ENCODE data around the gene CCDC120. TPM values are rescaled to one million over a fixed set of nuclear protein-coding genes. Genes with fewer than 3 reads are reported as not detected.

The CCDC120 gene
- total RNA-seq, 2 donors from 2014 or later = 4.5 to 5.7 TPM

- DNase-seq (ENCODE audit: low spot score in 2 of 2) (peak; percentile 81 to 89), ATAC-seq (peak; percentile 97 to 99)
- Mint-ChIP-seq H3K27ac (peak within 1 kb of the TSS; percentile 87 to 89), H3K9me3 (no peaks in the 10 kb centered on the region), H3K36me3 (peaks cover 0 to 11% of the 10 kb centered on the region in 2 donors)
These were observed 15.1 kb downstream of the CCDC120 start, which contains the start of gene PRAF2 for GRCh38 chrX:49073601-49074575. Gene PRAF2, minus strand, starts transcription at chrX:49074002. Its CDS starts 15 bp downstream, at chrX:49073987.

GRCh38 chrX:49075347-49075746 lies 16.5 kb downstream of the CCDC120 start:
- no peak for ATAC-seq
- H3K9me3 Mint-ChIP-seq = no peaks in the 10 kb centered on the region

GRCh38 chrX:49077941-49078340 lies 19.1 kb downstream of the CCDC120 start:
- peaks cover 0 to 12% of the 10 kb centered on the region in 2 donors for H3K36me3 Mint-ChIP-seq
- no peak overlapping the region for H3K27ac Mint-ChIP-seq
- H3K9me3 Mint-ChIP-seq = no peaks in the 10 kb centered on the region
- ATAC-seq (no peak), DNase-seq (ENCODE audit: low spot score in 2 of 2) (no peak)

More at GRCh38 chrX:49075347-49075746, 16.5 kb downstream of the CCDC120 start:
- no peak for DNase-seq (ENCODE audit: low spot score in 2 of 2)
- Mint-ChIP-seq H3K36me3 (peaks cover 0 to 18% of the 10 kb centered on the region in 2 donors), H3K27ac (peak overlapping the region in 1 of 2 donors; percentile 89)

- DNase-seq (ENCODE audit: low spot score in 2 of 2) = peak; percentile 55 to 78
- H3K27ac Mint-ChIP-seq = peak within 1 kb of the TSS; percentile 95 to 99
- ATAC-seq = peak; percentile 89 to 92
- H3K9me3 Mint-ChIP-seq = no peaks in the 10 kb centered on the region
- H3K36me3 Mint-ChIP-seq = peaks cover 0 to 7% of the 10 kb centered on the region in 2 donors
These were observed 21.0 kb downstream of the CCDC120 start, which contains the start of gene WDR45 for GRCh38 chrX:49079489-49080428. Gene WDR45, minus strand, starts transcription at chrX:49079887. Its CDS starts 1,792 bp downstream, at chrX:49078095.

GRCh38 chrX:49082271-49082871 lies 23.6 kb downstream of the CCDC120 start:
- no peak overlapping the region for H3K27ac Mint-ChIP-seq
- no peaks in the 10 kb centered on the region for H3K9me3 Mint-ChIP-seq

GRCh38 chrX:49089553-49089952 lies 30.8 kb downstream of the CCDC120 start:
- no peaks in the 10 kb centered on the region for H3K9me3 Mint-ChIP-seq
- H3K27ac Mint-ChIP-seq = no peak overlapping the region

More at GRCh38 chrX:49082271-49082871, 23.6 kb downstream of the CCDC120 start:
- no peak for DNase-seq (ENCODE audit: low spot score in 2 of 2)
- no peak for ATAC-seq
- H3K36me3 Mint-ChIP-seq = peaks cover 0 to 7% of the 10 kb centered on the region in 2 donors

GRCh38 chrX:49096419-49096818 lies 37.6 kb downstream of the CCDC120 start:
- ATAC-seq = no peak
- no peak for DNase-seq (ENCODE audit: low spot score in 2 of 2)
- H3K36me3 Mint-ChIP-seq = no peaks in the 10 kb centered on the region
- H3K9me3 Mint-ChIP-seq = no peaks in the 10 kb centered on the region
- no peak overlapping the region for H3K27ac Mint-ChIP-seq

More at GRCh38 chrX:49089553-49089952, 30.8 kb downstream of the CCDC120 start:
- no peaks in the 10 kb centered on the region for H3K36me3 Mint-ChIP-seq
- ATAC-seq (no peak), DNase-seq (ENCODE audit: low spot score in 2 of 2) (no peak)

GRCh38 chrX:49100704-49101628 lies 42.2 kb downstream of the CCDC120 start:
- DNase-seq (ENCODE audit: low spot score in 2 of 2) (peak; percentile 81 to 89), ATAC-seq (peak; percentile 96 to 97)
- Mint-ChIP-seq H3K9me3 (no peaks in the 10 kb centered on the region), H3K36me3 (no peaks in the 10 kb centered on the region), H3K27ac (peak overlapping the region; percentile 91 to 93)

- Mint-ChIP-seq H3K9me3 (no peaks in the 10 kb centered on the region), H3K27ac (peak overlapping the region; percentile 57 to 91), H3K36me3 (no peaks in the 10 kb centered on the region)
- DNase-seq (ENCODE audit: low spot score in 2 of 2) (no peak), ATAC-seq (peak in 1 of 2 donors; percentile 7)
These were observed 42.8 kb downstream of the CCDC120 start for GRCh38 chrX:49101629-49101984.

- no peak for ATAC-seq
- H3K27ac Mint-ChIP-seq = peak overlapping the region in 1 of 2 donors; percentile 91
- no peaks in the 10 kb centered on the region for H3K9me3 Mint-ChIP-seq
- no peaks in the 10 kb centered on the region for H3K36me3 Mint-ChIP-seq
- DNase-seq (ENCODE audit: low spot score in 2 of 2) = no peak
These were observed 43.4 kb downstream of the CCDC120 start for GRCh38 chrX:49102190-49102589.

- no peak for ATAC-seq
- H3K9me3 Mint-ChIP-seq = no peaks in the 10 kb centered on the region
These were observed 44.8 kb downstream of the CCDC120 start for GRCh38 chrX:49103637-49104036.

GRCh38 chrX:49106296-49106695 lies 47.5 kb downstream of the CCDC120 start:
- DNase-seq (ENCODE audit: low spot score in 2 of 2) (no peak), ATAC-seq (no peak)
- H3K36me3 Mint-ChIP-seq = no peaks in the 10 kb centered on the region
- no peaks in the 10 kb centered on the region for H3K9me3 Mint-ChIP-seq
- no peak overlapping the region for H3K27ac Mint-ChIP-seq

More at GRCh38 chrX:49103637-49104036, 44.8 kb downstream of the CCDC120 start:
- Mint-ChIP-seq H3K27ac (no peak overlapping the region), H3K36me3 (no peaks in the 10 kb centered on the region)
- DNase-seq (ENCODE audit: low spot score in 2 of 2) = no peak

- no peak for DNase-seq (ENCODE audit: low spot score in 2 of 2)
- Mint-ChIP-seq H3K9me3 (no peaks in the 10 kb centered on the region), H3K36me3 (no peaks in the 10 kb centered on the region), H3K27ac (no peak overlapping the region)
- ATAC-seq = peak; percentile 46 to 70
These were observed 48.1 kb downstream of the CCDC120 start for GRCh38 chrX:49106930-49107329.

GRCh38 chrX:49108641-49109040 lies 49.8 kb downstream of the CCDC120 start:
- Mint-ChIP-seq H3K36me3 (no peaks in the 10 kb centered on the region), H3K27ac (no peak overlapping the region), H3K9me3 (no peaks in the 10 kb centered on the region)
- no peak for ATAC-seq
- DNase-seq (ENCODE audit: low spot score in 2 of 2) = no peak

- Mint-ChIP-seq H3K9me3 (no peaks in the 10 kb centered on the region), H3K36me3 (no peaks in the 10 kb centered on the region), H3K27ac (no peak overlapping the region)
These were observed 51.6 kb downstream of the CCDC120 start for GRCh38 chrX:49110417-49110816.

More at GRCh38 chrX:49110417-49110816, 51.6 kb downstream of the CCDC120 start:
- ATAC-seq = no peak
- DNase-seq (ENCODE audit: low spot score in 2 of 2) = no peak
